NCI-H187 (cell line): ENCODE measurements around the gene CHST2.
A peak's percentile ranks its signal among the peaks of the same experiment; 100 is the strongest.
"Not testable (repeated sequence)": the region's sequence is repeated elsewhere in the genome, so short reads cannot be mapped to it uniquely, and the experiment has no call there.

Experiments used
- DNase-seq, 2 experiments: peaks; one replicate each; lab custom pipeline; 2025; lab: John Stamatoyannopoulos, UW

Gene CHST2

GRCh38 chr3:143119009-143119914 lies at the start of gene CHST2:
Gene CHST2 (plus strand): TSS chr3:143119771. CDS start chr3:143120817, 1,046 bp downstream.
- DNase-seq: peak in 1 of 2 experiments; percentile 26

- no peak for DNase-seq
Measured at GRCh38 chr3:143070977-143071551, 48.5 kb upstream of the CHST2 start.

- no peak for DNase-seq
Measured at GRCh38 chr3:143071776-143072175, 47.8 kb upstream of the CHST2 start.

- DNase-seq: not testable (repeated sequence)
Measured at GRCh38 chr3:143072298-143073020, 47.1 kb upstream of the CHST2 start.

GRCh38 chr3:143073541-143073940 lies 46.0 kb upstream of the CHST2 start:
- not testable (repeated sequence) for DNase-seq

- DNase-seq: not testable (repeated sequence)
Measured at GRCh38 chr3:143073983-143074382, 45.6 kb upstream of the CHST2 start.

GRCh38 chr3:143078883-143079282 lies 40.7 kb upstream of the CHST2 start:
- DNase-seq: no peak

GRCh38 chr3:143080196-143080595 lies 39.4 kb upstream of the CHST2 start:
- DNase-seq: no peak

- no peak for DNase-seq
Measured at GRCh38 chr3:143081365-143081764, 38.2 kb upstream of the CHST2 start.

GRCh38 chr3:143081844-143082778 lies 37.5 kb upstream of the CHST2 start:
- no peak for DNase-seq

GRCh38 chr3:143083781-143084180 lies 35.8 kb upstream of the CHST2 start:
- DNase-seq: no peak

- no peak for DNase-seq
Measured at GRCh38 chr3:143084856-143085731, 34.5 kb upstream of the CHST2 start.

GRCh38 chr3:143088835-143089234 lies 30.7 kb upstream of the CHST2 start:
- no peak for DNase-seq

- DNase-seq: no peak
Measured at GRCh38 chr3:143089965-143090364, 29.6 kb upstream of the CHST2 start.

GRCh38 chr3:143090486-143090885 lies 29.1 kb upstream of the CHST2 start:
- DNase-seq: no peak

- no peak for DNase-seq
Measured at GRCh38 chr3:143090976-143091837, 28.4 kb upstream of the CHST2 start.

- DNase-seq: no peak
Measured at GRCh38 chr3:143092191-143092590, 27.4 kb upstream of the CHST2 start.

- DNase-seq: no peak
Measured at GRCh38 chr3:143095813-143096212, 23.8 kb upstream of the CHST2 start.

- no peak for DNase-seq
Measured at GRCh38 chr3:143098032-143098764, 21.4 kb upstream of the CHST2 start.
